ENCODE results near the gene PSMD2. TPM values are rescaled to one million over a fixed set of nuclear protein-coding genes. Genes with fewer than 3 reads are reported as not detected.

The PSMD2 gene
- total RNA-seq, 1 experiment from 2014 or later = 285 TPM

DNA sequence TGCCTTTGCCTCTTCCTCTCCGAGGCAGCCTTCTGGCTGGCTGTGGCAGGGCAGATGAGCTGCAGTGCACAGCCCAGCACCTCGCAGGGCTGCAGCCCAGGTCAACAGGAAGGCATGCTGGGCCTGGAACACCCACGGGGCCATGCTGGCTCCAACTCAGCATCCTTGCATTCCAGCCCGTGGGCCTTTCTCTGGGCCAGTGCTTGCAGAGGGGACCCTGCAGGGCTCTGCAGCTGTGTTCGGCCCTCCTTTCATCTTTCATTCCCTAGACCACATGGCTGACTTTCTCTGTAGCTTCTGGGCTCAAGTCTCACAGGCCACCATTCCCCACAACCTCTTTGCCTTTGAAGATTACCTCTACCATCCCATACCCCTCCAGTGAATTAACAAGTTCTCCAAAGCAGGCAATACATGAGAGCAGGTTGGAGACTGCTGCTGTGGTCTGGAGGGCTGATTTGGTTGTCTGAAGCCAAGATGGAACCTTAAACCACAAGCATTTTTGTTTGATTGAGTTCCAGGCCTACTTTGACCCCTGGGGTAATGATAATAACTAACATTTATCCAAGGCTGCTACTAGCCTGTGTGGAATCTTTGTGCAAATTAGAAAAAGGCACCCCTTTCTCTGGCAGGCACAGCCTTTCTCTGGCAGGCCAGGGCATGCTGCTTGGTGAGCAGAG is 44.3 kb downstream of the PSMD2 start:
- Mint-ChIP-seq H3K4me1 (ENCODE audit: low read depth, unreplicated experiment) (peaks cover 8% of the 10 kb centered on the region), H3K27ac (ENCODE audit: unreplicated experiment) (no peak overlapping the region), H3K4me3 (ENCODE audit: unreplicated experiment) (no peak overlapping the region), H3K9me3 (ENCODE audit: unreplicated experiment) (no peaks in the 10 kb centered on the region), H3K36me3 (ENCODE audit: insufficient read depth, unreplicated experiment) (peaks cover 16% of the 10 kb centered on the region), H3K27me3 (ENCODE audit: insufficient read depth, unreplicated experiment) (no peaks in the 10 kb centered on the region)
- Histone ChIP-seq H3K4me3 (ENCODE audit: low read depth, low read length) (no peak overlapping the region), H3K27me3 (replicated peaks; ENCODE audit: control insufficient read depth, insufficient read depth, low read length) (no peaks in the 10 kb centered on the region), H3K36me3 (ENCODE audit: control insufficient read depth, insufficient read depth, low read length) (no peaks in the 10 kb centered on the region), H3K9me3 (no peaks in the 10 kb centered on the region), H3K4me1 (no peaks in the 10 kb centered on the region)
- TF ChIP-seq, protein P1, sequence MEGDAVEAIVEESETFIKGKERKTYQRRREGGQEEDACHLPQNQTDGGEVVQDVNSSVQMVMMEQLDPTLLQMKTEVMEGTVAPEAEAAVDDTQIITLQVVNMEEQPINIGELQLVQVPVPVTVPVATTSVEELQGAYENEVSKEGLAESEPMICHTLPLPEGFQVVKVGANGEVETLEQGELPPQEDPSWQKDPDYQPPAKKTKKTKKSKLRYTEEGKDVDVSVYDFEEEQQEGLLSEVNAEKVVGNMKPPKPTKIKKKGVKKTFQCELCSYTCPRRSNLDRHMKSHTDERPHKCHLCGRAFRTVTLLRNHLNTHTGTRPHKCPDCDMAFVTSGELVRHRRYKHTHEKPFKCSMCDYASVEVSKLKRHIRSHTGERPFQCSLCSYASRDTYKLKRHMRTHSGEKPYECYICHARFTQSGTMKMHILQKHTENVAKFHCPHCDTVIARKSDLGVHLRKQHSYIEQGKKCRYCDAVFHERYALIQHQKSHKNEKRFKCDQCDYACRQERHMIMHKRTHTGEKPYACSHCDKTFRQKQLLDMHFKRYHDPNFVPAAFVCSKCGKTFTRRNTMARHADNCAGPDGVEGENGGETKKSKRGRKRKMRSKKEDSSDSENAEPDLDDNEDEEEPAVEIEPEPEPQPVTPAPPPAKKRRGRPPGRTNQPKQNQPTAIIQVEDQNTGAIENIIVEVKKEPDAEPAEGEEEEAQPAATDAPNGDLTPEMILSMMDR (IDR thresholded peaks at IDR 0.05; ENCODE audit: insufficient read depth in 1 of 2, low read depth in 1 of 2, low read length in 1 of 2, severe bottlenecking in 1 of 2, unreplicated experiment in 1 of 2) = no peak
- no TSS peak for BruUV-seq (replicated peaks)
- DNase-seq = no peak
- intact Hi-C loops (cut with micrococcal nuclease; ENCODE audit: unreplicated experiment) = no loop called here
- ChIA-PET CTCF (no interaction called here), POLR2A (no interaction called here)

DNA sequence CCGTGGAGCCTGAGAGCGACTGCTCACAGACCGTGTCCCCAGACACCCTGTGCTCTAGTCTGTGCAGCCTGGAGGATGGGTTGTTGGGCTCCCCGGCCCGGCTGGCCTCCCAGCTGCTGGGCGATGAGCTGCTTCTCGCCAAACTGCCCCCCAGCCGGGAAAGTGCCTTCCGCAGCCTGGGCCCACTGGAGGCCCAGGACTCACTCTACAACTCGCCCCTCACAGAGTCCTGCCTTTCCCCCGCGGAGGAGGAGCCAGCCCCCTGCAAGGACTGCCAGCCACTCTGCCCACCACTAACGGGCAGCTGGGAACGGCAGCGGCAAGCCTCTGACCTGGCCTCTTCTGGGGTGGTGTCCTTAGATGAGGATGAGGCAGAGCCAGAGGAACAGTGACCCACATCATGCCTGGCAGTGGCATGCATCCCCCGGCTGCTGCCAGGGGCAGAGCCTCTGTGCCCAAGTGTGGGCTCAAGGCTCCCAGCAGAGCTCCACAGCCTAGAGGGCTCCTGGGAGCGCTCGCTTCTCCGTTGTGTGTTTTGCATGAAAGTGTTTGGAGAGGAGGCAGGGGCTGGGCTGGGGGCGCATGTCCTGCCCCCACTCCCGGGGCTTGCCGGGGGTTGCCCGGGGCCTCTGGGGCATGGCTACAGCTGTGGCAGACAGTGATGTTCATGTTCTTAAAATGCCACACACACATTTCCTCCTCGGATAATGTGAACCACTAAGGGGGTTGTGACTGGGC is 45.7 kb downstream of the PSMD2 start:
- no peak overlapping the region for H3K27ac Mint-ChIP-seq (ENCODE audit: unreplicated experiment)
- no peak for DNase-seq
- H3K4me1 Mint-ChIP-seq (ENCODE audit: low read depth, unreplicated experiment) = peaks cover 8% of the 10 kb centered on the region
- Histone ChIP-seq H3K4me1 (no peaks in the 10 kb centered on the region), H3K36me3 (ENCODE audit: control insufficient read depth, insufficient read depth, low read length) (no peaks in the 10 kb centered on the region), H3K4me3 (ENCODE audit: low read depth, low read length) (no peak overlapping the region), H3K9me3 (no peaks in the 10 kb centered on the region), H3K27me3 (replicated peaks; ENCODE audit: control insufficient read depth, insufficient read depth, low read length) (no peaks in the 10 kb centered on the region)
- H3K9me3 Mint-ChIP-seq (ENCODE audit: unreplicated experiment) = no peaks in the 10 kb centered on the region
- TF ChIP-seq, protein P1 (IDR thresholded peaks at IDR 0.05; ENCODE audit: insufficient read depth in 1 of 2, low read depth in 1 of 2, low read length in 1 of 2, severe bottlenecking in 1 of 2, unreplicated experiment in 1 of 2) = no peak
- H3K36me3 Mint-ChIP-seq (ENCODE audit: insufficient read depth, unreplicated experiment) = peaks cover 13% of the 10 kb centered on the region
- BruUV-seq (replicated peaks) = no TSS peak
- POLR2A ChIA-PET = interaction anchor here (1.0 kb wide), 1 partner anchor 17 kb away, joined by 3 read pairs; the partner anchor contains the start of genes CLCN2 and POLR2H
- H3K4me3 Mint-ChIP-seq (ENCODE audit: unreplicated experiment) = no peak overlapping the region
- no peaks in the 10 kb centered on the region for H3K27me3 Mint-ChIP-seq (ENCODE audit: insufficient read depth, unreplicated experiment)
- CTCF ChIA-PET = interaction anchor here (1.0 to 1.1 kb wide), 2 partner anchors 9 to 18 kb away, joined by 3 to 4 read pairs; no protein-coding TSS in a partner anchor
- intact Hi-C loops (cut with micrococcal nuclease; ENCODE audit: unreplicated experiment) = loop anchor here (1.0 kb wide), 2 partner anchors 17 to 200 kb away; partner anchors contain the start of genes CLCN2 and POLR2H

DNA sequence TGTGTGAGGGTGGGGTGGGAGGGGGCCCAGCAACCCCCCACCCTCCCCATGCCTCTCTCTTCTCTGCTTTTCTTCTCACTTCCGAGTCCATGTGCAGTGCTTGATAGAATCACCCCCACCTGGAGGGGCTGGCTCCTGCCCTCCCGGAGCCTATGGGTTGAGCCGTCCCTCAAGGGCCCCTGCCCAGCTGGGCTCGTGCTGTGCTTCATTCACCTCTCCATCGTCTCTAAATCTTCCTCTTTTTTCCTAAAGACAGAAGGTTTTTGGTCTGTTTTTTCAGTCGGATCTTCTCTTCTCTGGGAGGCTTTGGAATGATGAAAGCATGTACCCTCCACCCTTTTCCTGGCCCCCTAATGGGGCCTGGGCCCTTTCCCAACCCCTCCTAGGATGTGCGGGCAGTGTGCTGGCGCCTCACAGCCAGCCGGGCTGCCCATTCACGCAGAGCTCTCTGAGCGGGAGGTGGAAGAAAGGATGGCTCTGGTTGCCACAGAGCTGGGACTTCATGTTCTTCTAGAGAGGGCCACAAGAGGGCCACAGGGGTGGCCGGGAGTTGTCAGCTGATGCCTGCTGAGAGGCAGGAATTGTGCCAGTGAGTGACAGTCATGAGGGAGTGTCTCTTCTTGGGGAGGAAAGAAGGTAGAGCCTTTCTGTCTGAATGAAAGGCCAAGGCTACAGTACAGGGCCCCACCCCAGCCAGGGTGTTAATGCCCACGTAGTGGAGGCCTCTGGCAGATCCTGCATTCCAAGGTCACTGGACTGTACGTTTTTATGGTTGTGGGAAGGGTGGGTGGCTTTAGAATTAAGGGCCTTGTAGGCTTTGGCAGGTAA is 46.5 kb downstream of the PSMD2 start:
- H3K36me3 ChIP-seq (ENCODE audit: control insufficient read depth, insufficient read depth, low read length) = no peaks in the 10 kb centered on the region
- Mint-ChIP-seq H3K36me3 (ENCODE audit: insufficient read depth, unreplicated experiment) (peaks cover 16% of the 10 kb centered on the region), H3K9me3 (ENCODE audit: unreplicated experiment) (no peaks in the 10 kb centered on the region), H3K4me1 (ENCODE audit: low read depth, unreplicated experiment) (peaks cover 8% of the 10 kb centered on the region), H3K4me3 (ENCODE audit: unreplicated experiment) (no peak overlapping the region), H3K27me3 (ENCODE audit: insufficient read depth, unreplicated experiment) (no peaks in the 10 kb centered on the region), H3K27ac (ENCODE audit: unreplicated experiment) (peak overlapping the region; percentile 12)
- H3K4me1 ChIP-seq = no peaks in the 10 kb centered on the region
- ChIA-PET POLR2A (interaction anchor here (0.9 to 1.0 kb wide), 2 partner anchors 16 to 17 kb away, joined by 3 to 4 read pairs; partner anchors contain the start of genes CLCN2 and POLR2H), CTCF (interaction anchor here (0.6 to 1.1 kb wide), 4 partner anchors 10 to 156 kb away, joined by 3 to 4 read pairs (median 3); no protein-coding TSS in a partner anchor)
- no peaks in the 10 kb centered on the region for H3K9me3 ChIP-seq
- no TSS peak for BruUV-seq (replicated peaks)
- DNase-seq = peak; percentile 65 to 70
- H3K27me3 ChIP-seq (replicated peaks; ENCODE audit: control insufficient read depth, insufficient read depth, low read length) = no peaks in the 10 kb centered on the region
- H3K4me3 ChIP-seq (ENCODE audit: low read depth, low read length) = no peak overlapping the region
- intact Hi-C loops (cut with micrococcal nuclease; ENCODE audit: unreplicated experiment) = loop anchor here (1.0 kb wide), 2 partner anchors 16 to 199 kb away; partner anchors contain the start of genes CLCN2 and POLR2H
- TF ChIP-seq, protein P1 (IDR thresholded peaks at IDR 0.05; ENCODE audit: insufficient read depth in 1 of 2, low read depth in 1 of 2, low read length in 1 of 2, severe bottlenecking in 1 of 2, unreplicated experiment in 1 of 2) = peak; percentile 51 to 74
